ENCODE results near the gene TM4SF18.

- no peak for TF ChIP-seq EZH2phosphoT487 (IDR thresholded peaks at IDR 0.05; ENCODE audit: borderline replicate concordance, low read depth, low read length)
- TF ChIP-seq, protein P1, sequence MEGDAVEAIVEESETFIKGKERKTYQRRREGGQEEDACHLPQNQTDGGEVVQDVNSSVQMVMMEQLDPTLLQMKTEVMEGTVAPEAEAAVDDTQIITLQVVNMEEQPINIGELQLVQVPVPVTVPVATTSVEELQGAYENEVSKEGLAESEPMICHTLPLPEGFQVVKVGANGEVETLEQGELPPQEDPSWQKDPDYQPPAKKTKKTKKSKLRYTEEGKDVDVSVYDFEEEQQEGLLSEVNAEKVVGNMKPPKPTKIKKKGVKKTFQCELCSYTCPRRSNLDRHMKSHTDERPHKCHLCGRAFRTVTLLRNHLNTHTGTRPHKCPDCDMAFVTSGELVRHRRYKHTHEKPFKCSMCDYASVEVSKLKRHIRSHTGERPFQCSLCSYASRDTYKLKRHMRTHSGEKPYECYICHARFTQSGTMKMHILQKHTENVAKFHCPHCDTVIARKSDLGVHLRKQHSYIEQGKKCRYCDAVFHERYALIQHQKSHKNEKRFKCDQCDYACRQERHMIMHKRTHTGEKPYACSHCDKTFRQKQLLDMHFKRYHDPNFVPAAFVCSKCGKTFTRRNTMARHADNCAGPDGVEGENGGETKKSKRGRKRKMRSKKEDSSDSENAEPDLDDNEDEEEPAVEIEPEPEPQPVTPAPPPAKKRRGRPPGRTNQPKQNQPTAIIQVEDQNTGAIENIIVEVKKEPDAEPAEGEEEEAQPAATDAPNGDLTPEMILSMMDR (conservative IDR thresholded peaks at IDR 0.05; ENCODE audit: low read length) = no peak
Observed at GRCh38 chr3:149353581-149354184, 20.2 kb upstream of the TM4SF18 start.
